Measurements from ENCODE around the gene USP17L12. TPM values are rescaled to one million over a fixed set of nuclear protein-coding genes. Genes with fewer than 3 reads are reported as not detected.
"Not testable (repeated sequence)": the region's sequence is repeated elsewhere in the genome, so short reads cannot be mapped to it uniquely, and the experiment has no call there.

Gene USP17L12
- total RNA-seq, 4 donors from 2014 or later: not detected

DNA sequence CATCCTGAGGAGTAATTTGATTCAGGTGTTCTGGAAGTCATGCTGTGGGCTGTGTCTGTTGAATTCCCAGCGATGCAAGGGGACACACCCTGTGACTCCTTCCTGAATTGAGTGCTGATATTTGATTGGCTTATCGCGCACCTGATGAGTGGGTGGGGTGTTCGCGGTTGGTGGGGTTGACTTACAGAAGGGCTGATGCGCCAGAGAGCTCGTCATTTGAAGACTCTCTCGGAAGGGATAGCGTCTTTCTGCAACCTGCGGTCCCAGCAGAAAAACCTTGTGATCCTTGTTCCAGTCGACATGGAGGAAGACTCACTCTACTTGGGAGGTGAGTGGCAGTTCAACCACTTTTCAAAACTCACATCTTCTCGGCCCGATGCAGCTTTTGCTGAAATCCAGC lies 42.6 kb downstream of the USP17L12 start, which contains the start of gene USP17L21:
Gene USP17L21 (plus strand): TSS at position 301 of the 400 bp plus-strand sequence. CDS start 0 bp downstream, at position 301.
- no CpG with 5 or more reads among the region's 13 CpGs for WGBS
- DNase-seq (ENCODE audit: extremely low spot score); H3K9me3 ChIP-seq; H3K27me3 ChIP-seq; H3K4me3 ChIP-seq; H3K27ac ChIP-seq (replicated peaks in 1 of 4); intact Hi-C loops (cut with DNase I); H3K4me1 ChIP-seq; H3K36me3 ChIP-seq: not testable (repeated sequence)

DNA sequence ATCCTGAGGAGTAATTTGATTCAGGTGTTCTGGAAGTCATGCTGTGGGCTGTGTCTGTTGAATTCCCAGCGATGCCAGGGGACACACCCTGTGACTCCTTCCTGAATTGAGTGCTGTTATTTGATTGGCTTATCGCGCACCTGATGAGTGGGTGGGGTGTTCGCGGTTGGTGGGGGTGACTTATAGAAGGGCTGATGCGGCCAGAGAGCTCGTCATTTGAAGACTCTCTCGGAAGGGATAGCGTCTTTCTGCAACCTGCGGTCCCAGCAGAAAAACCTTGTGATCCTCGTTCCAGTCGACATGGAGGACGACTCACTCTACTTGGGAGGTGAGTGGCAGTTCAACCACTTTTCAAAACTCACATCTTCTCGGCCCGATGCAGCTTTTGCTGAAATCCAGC lies 47.4 kb downstream of the USP17L12 start, which contains the start of gene USP17L22:
Gene USP17L22 (plus strand): TSS at position 301 of the 400 bp plus-strand sequence. CDS start 0 bp downstream, at position 301.
- H3K4me1 ChIP-seq; H3K27me3 ChIP-seq; H3K4me3 ChIP-seq; H3K27ac ChIP-seq (replicated peaks in 1 of 4); H3K9me3 ChIP-seq; DNase-seq (ENCODE audit: extremely low spot score); intact Hi-C loops (cut with DNase I); H3K36me3 ChIP-seq: not testable (repeated sequence)
- WGBS: no CpG with 5 or more reads among the region's 15 CpGs

Other genes with a start within 250 kb of the USP17L12 start
- not detected for gene FAM90A26, start 49.7 kb upstream of the USP17L12 start, total RNA-seq
- gene USP17L10, start 9.5 kb upstream of the USP17L12 start, total RNA-seq: not detected
- not detected for gene USP17L11, start 4.7 kb upstream of the USP17L12 start, total RNA-seq
- not detected for gene USP17L13, start 4.7 kb downstream of the USP17L12 start, total RNA-seq
- gene USP17L15, start 14.2 kb downstream of the USP17L12 start, total RNA-seq: not detected
- not detected for gene USP17L17, start 23.7 kb downstream of the USP17L12 start, total RNA-seq
- not detected for gene USP17L18, start 28.5 kb downstream of the USP17L12 start, total RNA-seq
- not detected for gene USP17L19, start 33.2 kb downstream of the USP17L12 start, total RNA-seq
- gene USP17L20, start 38.0 kb downstream of the USP17L12 start, total RNA-seq: not detected
- gene USP17L21, start 42.7 kb downstream of the USP17L12 start, total RNA-seq: not detected
- gene USP17L22, start 47.5 kb downstream of the USP17L12 start, total RNA-seq: not detected
- not detected for gene USP17L24, start 105.0 kb downstream of the USP17L12 start, total RNA-seq
- gene USP17L25, start 109.8 kb downstream of the USP17L12 start, total RNA-seq: not detected
- not detected for gene USP17L26, start 114.5 kb downstream of the USP17L12 start, total RNA-seq
- not detected for gene USP17L5, start 119.3 kb downstream of the USP17L12 start, total RNA-seq
- not detected for gene USP17L27, start 124.0 kb downstream of the USP17L12 start, total RNA-seq
- not detected for gene USP17L28, start 128.7 kb downstream of the USP17L12 start, total RNA-seq
- gene USP17L29, start 133.5 kb downstream of the USP17L12 start, total RNA-seq: not detected
- gene USP17L30, start 143.0 kb downstream of the USP17L12 start, total RNA-seq: not detected
- gene DEFB131A, start 224.3 kb downstream of the USP17L12 start, total RNA-seq: not detected